ENCODE measurements around the gene GRIK3.

- no peak for TF ChIP-seq CTCF (IDR thresholded peaks at IDR 0.05)
- no peak for TF ChIP-seq POLR2A (IDR thresholded peaks at IDR 0.05)
These were observed 8.2 kb upstream of the GRIK3 start for GRCh38 chr1:37042506-37042905.
